GM23338 (cell line): ENCODE data around the gene CACNA1C. TPM values are rescaled to one million over a fixed set of nuclear protein-coding genes. Genes with fewer than 3 reads are reported as not detected.

Experiments used
- ATAC-seq: fragments of 200-7000 bp; cut with Tn5 transposase; 3 replicates; pipeline ENCODE4 v1.9.1; 2020
- DNase-seq: peaks from one replicate; pipeline ENCODE4 v3.0.0-alpha.2; 2015; ENCODE audit warnings: low spot score
- H2AFZ ChIP-seq: fragments of 200-600 bp; sonication (generic); 2 replicates; pipeline ENCODE4 v1.8.0; 2016; ENCODE audit warnings: antibody characterized with exemption, mild to moderate bottlenecking, moderate library complexity
- H3F3A ChIP-seq: fragments of 200-600 bp; sonication (generic); replicated peaks from 2 replicates; pipeline ENCODE4 v1.8.0; 2017; ENCODE audit warnings: antibody characterized with exemption, mixed run types, low read depth
- H3K27ac ChIP-seq: fragments of 200-600 bp; sonication (generic); 2 replicates; pipeline ENCODE4 v1.6.1; 2016; ENCODE audit warnings: low read depth
- H3K27me3 ChIP-seq: fragments of 200-600 bp; sonication (generic); 2 replicates; pipeline ENCODE4 v1.8.0; 2016; ENCODE audit warnings: mild to moderate bottlenecking, mixed run types, moderate library complexity; ENCODE audit not compliant: insufficient read depth
- H3K36me3 ChIP-seq: fragments of 200-600 bp; sonication (generic); 2 replicates; pipeline ENCODE4 v1.8.0; 2016; ENCODE audit warnings: mild to moderate bottlenecking; ENCODE audit not compliant: insufficient read depth
- H3K4me1 ChIP-seq: fragments of 200-600 bp; sonication (generic); 2 replicates; pipeline ENCODE4 v1.8.0; 2016; ENCODE audit warnings: mild to moderate bottlenecking, moderate library complexity; ENCODE audit not compliant: insufficient read depth
- H3K4me2 ChIP-seq: fragments of 200-600 bp; sonication (generic); 2 replicates; pipeline ENCODE4 v1.7.1; 2017; ENCODE audit warnings: mixed run types
- H3K4me3 ChIP-seq: fragments of 200-600 bp; sonication (generic); 2 replicates; pipeline ENCODE4 v1.6.1; 2016; ENCODE audit warnings: mixed run types
- H3K79me2 ChIP-seq: fragments of 200-600 bp; sonication (generic); replicated peaks from 2 replicates; pipeline ENCODE4 v1.8.0; 2017; ENCODE audit warnings: mild to moderate bottlenecking; ENCODE audit not compliant: insufficient read depth
- H3K9me2 ChIP-seq: fragments of 200-600 bp; sonication (generic); 2 replicates; pipeline ENCODE4 v1.8.0; 2017; ENCODE audit not compliant: insufficient read depth
- H4K20me1 ChIP-seq: fragments of 200-600 bp; sonication (generic); replicated peaks from 2 replicates; pipeline ENCODE4 v1.8.0; 2017; ENCODE audit warnings: mild to moderate bottlenecking; ENCODE audit not compliant: insufficient read depth
- H3K27ac Mint-ChIP-seq: 2 replicates; pipeline ENCODE4 v1.8.0; 2020; ENCODE audit warnings: inconsistent platforms, mild to moderate bottlenecking, moderate library complexity, mixed read lengths
- H3K27me3 Mint-ChIP-seq: 3 replicates; pipeline ENCODE4 v1.8.0; 2022; ENCODE audit warnings: low read depth, mild to moderate bottlenecking, moderate library complexity, mixed read lengths, inconsistent platforms; ENCODE audit not compliant: insufficient read depth, poor library complexity
- H3K36me3 Mint-ChIP-seq: 3 replicates; pipeline ENCODE4 v1.8.0; 2021; ENCODE audit warnings: low read depth, mild to moderate bottlenecking, inconsistent platforms, moderate library complexity, mixed read lengths
- H3K4me1 Mint-ChIP-seq: 3 replicates; pipeline ENCODE4 v1.8.0; 2020; ENCODE audit warnings: mild to moderate bottlenecking, inconsistent platforms, mixed read lengths
- H3K4me3 Mint-ChIP-seq: 3 replicates; pipeline ENCODE4 v1.8.0; 2021; ENCODE audit warnings: moderate library complexity, mild to moderate bottlenecking, inconsistent platforms, mixed read lengths
- H3K9me3 Mint-ChIP-seq: 3 replicates; pipeline ENCODE4 v1.8.0; 2020; ENCODE audit warnings: moderate library complexity, mild to moderate bottlenecking, inconsistent platforms, mixed read lengths
- CREB1 ChIP-seq: fragments of 250-450 bp; sonication (Bioruptor Pico); IDR thresholded peaks from 2 replicates; pipeline ENCODE4 v1.5.0; 2020; ENCODE audit warnings: low read depth, mild to moderate bottlenecking, moderate library complexity
- EZH2 ChIP-seq: fragments of 200-600 bp; sonication (generic); IDR thresholded peaks from one replicate; pipeline ENCODE4 v1.8.0; 2017; ENCODE audit warnings: antibody characterized with exemption, mild to moderate bottlenecking, low read depth; ENCODE audit not compliant: unreplicated experiment
- EZH2phosphoT487 ChIP-seq: fragments of 200-600 bp; sonication (generic); IDR thresholded peaks from one replicate; pipeline ENCODE4 v1.8.1; 2018; ENCODE audit warnings: antibody characterized with exemption; ENCODE audit not compliant: unreplicated experiment
- JUNB ChIP-seq: IDR thresholded peaks from one replicate; pipeline ENCODE4 v1.6.1; 2016; ENCODE audit warnings: antibody characterized with exemption; ENCODE audit not compliant: unreplicated experiment
- NANOG ChIP-seq: IDR thresholded peaks from 2 replicates; pipeline ENCODE4 v1.6.1; 2016; ENCODE audit warnings: antibody characterized with exemption, borderline replicate concordance
- POLR2AphosphoS5 ChIP-seq: IDR thresholded peaks from 2 replicates; pipeline ENCODE4 v1.6.1; 2016; ENCODE audit warnings: antibody characterized with exemption, low read depth
- STAT1 ChIP-seq: IDR thresholded peaks from one replicate; pipeline ENCODE4 v1.6.1; 2016; ENCODE audit warnings: antibody characterized with exemption; ENCODE audit not compliant: unreplicated experiment
- ZNF114 ChIP-seq: fragments of 250-450 bp; sonication (Bioruptor Pico); IDR thresholded peaks from 2 replicates; pipeline ENCODE4 v1.5.0; 2020; ENCODE audit warnings: mild to moderate bottlenecking, moderate library complexity
- ZNF331 ChIP-seq: fragments of 250-450 bp; sonication (Bioruptor Pico); IDR thresholded peaks from 2 replicates; pipeline ENCODE4 v1.5.0; 2020; ENCODE audit warnings: low read depth, mild to moderate bottlenecking, moderate library complexity
- polyA plus RNA-seq: library from polyadenylated mRNA; unstranded; fragments of >200 nt; fragmentation: Nextera tagmentation; extraction: Ambion mirVana; gene quantifications from 2 replicates; pipeline ENCODE4 v1.2.1, GENCODE V29; 2016
- total RNA-seq: library from RNA; depleted of rRNA; stranded (reverse); fragments of >200 nt; shearing (Covaris generic); gene quantifications from 2 replicates; pipeline ENCODE4 v1.2.3, GENCODE V29; 2014
- TF ChIP-seq, protein P1 (sequence below): fragments of 250-450 bp; sonication (Bioruptor Pico); IDR thresholded peaks from 2 replicates; pipeline ENCODE4 v1.5.0; 2020; ENCODE audit warnings: mild to moderate bottlenecking, moderate library complexity
- TF ChIP-seq, protein P2 (sequence below), 2 experiments: fragments of 200-600 bp in 1 of 2; sonication (generic) in 1 of 2; conservative IDR thresholded peaks; 2 replicates each; pipeline versions ENCODE4 v1.5.1 to v1.6.1; 2016 to 2017; ENCODE audit warnings: antibody characterized with exemption in 2 of 2, low read depth in 2 of 2, mild to moderate bottlenecking in 2 of 2, moderate library complexity in 1 of 2
- TF ChIP-seq, protein P3 (sequence below): IDR thresholded peaks from one replicate; pipeline ENCODE4 v1.6.1; 2018; ENCODE audit warnings: antibody characterized with exemption; ENCODE audit not compliant: unreplicated experiment
- TF ChIP-seq, protein P4 (sequence below): IDR thresholded peaks from 2 replicates; pipeline ENCODE4 v1.6.1; 2016; ENCODE audit warnings: antibody characterized with exemption

CACNA1C gene
- total and polyA plus RNA-seq, 2 experiments from 2014 or later, result 0.78 to 2.1 TPM

DNA sequence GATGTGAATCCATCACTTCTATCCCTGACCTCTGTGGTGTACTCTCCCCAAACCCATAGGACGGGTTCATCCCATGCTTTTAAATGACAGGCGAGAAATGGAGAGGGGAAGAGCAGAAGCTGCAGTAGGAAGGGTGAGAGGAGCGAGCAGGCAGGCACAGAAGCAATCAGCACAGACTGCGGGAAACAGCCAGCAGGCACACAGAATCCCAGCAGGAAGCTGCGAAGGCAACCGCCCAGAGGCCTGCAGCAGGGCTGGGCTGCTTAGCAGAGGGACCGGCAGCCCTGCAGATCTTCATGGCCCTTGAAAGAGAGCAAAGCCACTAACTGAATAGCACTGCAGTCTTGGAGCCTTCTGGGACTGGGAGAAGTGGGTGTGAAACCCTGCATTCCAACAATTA is 455.0 kb downstream of the CACNA1C start:
- peak; percentile 4 for DNase-seq
- H2AFZ ChIP-seq, result no peak overlapping the region
- no peaks in the 10 kb centered on the region for H3K27me3 ChIP-seq
- H3K4me3 Mint-ChIP-seq, result no peak overlapping the region
- H3K4me1 ChIP-seq, result no peaks in the 10 kb centered on the region
- H4K20me1 ChIP-seq, result no peaks in the 10 kb centered on the region
- no peak overlapping the region for H3K27ac ChIP-seq
- no peaks in the 10 kb centered on the region for H3K36me3 ChIP-seq
- H3K36me3 Mint-ChIP-seq, result no peaks in the 10 kb centered on the region
- no peaks in the 10 kb centered on the region for H3F3A ChIP-seq
- TF ChIP-seq ZNF331 (CRISPR knock-in tag), result no peak
- TF ChIP-seq, protein P1, sequence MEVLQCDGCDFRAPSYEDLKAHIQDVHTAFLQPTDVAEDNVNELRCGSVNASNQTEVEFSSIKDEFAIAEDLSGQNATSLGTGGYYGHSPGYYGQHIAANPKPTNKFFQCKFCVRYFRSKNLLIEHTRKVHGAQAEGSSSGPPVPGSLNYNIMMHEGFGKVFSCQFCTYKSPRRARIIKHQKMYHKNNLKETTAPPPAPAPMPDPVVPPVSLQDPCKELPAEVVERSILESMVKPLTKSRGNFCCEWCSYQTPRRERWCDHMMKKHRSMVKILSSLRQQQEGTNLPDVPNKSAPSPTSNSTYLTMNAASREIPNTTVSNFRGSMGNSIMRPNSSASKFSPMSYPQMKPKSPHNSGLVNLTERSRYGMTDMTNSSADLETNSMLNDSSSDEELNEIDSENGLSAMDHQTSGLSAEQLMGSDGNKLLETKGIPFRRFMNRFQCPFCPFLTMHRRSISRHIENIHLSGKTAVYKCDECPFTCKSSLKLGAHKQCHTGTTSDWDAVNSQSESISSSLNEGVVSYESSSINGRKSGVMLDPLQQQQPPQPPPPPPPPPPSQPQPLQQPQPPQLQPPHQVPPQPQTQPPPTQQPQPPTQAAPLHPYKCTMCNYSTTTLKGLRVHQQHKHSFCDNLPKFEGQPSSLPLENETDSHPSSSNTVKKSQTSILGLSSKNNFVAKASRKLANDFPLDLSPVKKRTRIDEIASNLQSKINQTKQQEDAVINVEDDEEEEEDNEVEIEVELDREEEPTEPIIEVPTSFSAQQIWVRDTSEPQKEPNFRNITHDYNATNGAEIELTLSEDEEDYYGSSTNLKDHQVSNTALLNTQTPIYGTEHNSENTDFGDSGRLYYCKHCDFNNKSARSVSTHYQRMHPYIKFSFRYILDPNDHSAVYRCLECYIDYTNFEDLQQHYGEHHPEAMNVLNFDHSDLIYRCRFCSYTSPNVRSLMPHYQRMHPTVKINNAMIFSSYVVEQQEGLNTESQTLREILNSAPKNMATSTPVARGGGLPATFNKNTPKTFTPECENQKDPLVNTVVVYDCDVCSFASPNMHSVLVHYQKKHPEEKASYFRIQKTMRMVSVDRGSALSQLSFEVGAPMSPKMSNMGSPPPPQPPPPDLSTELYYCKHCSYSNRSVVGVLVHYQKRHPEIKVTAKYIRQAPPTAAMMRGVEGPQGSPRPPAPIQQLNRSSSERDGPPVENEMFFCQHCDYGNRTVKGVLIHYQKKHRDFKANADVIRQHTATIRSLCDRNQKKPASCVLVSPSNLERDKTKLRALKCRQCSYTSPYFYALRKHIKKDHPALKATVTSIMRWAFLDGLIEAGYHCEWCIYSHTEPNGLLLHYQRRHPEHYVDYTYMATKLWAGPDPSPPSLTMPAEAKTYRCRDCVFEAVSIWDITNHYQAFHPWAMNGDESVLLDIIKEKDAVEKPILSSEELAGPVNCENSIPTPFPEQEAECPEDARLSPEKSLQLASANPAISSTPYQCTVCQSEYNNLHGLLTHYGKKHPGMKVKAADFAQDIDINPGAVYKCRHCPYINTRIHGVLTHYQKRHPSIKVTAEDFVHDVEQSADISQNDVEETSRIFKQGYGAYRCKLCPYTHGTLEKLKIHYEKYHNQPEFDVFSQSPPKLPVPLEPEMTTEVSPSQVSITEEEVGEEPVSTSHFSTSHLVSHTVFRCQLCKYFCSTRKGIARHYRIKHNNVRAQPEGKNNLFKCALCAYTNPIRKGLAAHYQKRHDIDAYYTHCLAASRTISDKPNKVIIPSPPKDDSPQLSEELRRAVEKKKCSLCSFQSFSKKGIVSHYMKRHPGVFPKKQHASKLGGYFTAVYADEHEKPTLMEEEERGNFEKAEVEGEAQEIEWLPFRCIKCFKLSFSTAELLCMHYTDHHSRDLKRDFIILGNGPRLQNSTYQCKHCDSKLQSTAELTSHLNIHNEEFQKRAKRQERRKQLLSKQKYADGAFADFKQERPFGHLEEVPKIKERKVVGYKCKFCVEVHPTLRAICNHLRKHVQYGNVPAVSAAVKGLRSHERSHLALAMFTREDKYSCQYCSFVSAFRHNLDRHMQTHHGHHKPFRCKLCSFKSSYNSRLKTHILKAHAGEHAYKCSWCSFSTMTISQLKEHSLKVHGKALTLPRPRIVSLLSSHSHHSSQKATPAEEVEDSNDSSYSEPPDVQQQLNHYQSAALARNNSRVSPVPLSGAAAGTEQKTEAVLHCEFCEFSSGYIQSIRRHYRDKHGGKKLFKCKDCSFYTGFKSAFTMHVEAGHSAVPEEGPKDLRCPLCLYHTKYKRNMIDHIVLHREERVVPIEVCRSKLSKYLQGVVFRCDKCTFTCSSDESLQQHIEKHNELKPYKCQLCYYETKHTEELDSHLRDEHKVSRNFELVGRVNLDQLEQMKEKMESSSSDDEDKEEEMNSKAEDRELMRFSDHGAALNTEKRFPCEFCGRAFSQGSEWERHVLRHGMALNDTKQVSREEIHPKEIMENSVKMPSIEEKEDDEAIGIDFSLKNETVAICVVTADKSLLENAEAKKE (CRISPR knock-in tag), result no peak
- no peak for TF ChIP-seq EZH2
- TF ChIP-seq, protein P2, sequence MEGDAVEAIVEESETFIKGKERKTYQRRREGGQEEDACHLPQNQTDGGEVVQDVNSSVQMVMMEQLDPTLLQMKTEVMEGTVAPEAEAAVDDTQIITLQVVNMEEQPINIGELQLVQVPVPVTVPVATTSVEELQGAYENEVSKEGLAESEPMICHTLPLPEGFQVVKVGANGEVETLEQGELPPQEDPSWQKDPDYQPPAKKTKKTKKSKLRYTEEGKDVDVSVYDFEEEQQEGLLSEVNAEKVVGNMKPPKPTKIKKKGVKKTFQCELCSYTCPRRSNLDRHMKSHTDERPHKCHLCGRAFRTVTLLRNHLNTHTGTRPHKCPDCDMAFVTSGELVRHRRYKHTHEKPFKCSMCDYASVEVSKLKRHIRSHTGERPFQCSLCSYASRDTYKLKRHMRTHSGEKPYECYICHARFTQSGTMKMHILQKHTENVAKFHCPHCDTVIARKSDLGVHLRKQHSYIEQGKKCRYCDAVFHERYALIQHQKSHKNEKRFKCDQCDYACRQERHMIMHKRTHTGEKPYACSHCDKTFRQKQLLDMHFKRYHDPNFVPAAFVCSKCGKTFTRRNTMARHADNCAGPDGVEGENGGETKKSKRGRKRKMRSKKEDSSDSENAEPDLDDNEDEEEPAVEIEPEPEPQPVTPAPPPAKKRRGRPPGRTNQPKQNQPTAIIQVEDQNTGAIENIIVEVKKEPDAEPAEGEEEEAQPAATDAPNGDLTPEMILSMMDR (conservative IDR thresholded peaks at IDR 0.05; ENCODE audit: low read depth in 2 of 2), result no peak
- TF ChIP-seq STAT1, result no peak
- TF ChIP-seq, protein P3, sequence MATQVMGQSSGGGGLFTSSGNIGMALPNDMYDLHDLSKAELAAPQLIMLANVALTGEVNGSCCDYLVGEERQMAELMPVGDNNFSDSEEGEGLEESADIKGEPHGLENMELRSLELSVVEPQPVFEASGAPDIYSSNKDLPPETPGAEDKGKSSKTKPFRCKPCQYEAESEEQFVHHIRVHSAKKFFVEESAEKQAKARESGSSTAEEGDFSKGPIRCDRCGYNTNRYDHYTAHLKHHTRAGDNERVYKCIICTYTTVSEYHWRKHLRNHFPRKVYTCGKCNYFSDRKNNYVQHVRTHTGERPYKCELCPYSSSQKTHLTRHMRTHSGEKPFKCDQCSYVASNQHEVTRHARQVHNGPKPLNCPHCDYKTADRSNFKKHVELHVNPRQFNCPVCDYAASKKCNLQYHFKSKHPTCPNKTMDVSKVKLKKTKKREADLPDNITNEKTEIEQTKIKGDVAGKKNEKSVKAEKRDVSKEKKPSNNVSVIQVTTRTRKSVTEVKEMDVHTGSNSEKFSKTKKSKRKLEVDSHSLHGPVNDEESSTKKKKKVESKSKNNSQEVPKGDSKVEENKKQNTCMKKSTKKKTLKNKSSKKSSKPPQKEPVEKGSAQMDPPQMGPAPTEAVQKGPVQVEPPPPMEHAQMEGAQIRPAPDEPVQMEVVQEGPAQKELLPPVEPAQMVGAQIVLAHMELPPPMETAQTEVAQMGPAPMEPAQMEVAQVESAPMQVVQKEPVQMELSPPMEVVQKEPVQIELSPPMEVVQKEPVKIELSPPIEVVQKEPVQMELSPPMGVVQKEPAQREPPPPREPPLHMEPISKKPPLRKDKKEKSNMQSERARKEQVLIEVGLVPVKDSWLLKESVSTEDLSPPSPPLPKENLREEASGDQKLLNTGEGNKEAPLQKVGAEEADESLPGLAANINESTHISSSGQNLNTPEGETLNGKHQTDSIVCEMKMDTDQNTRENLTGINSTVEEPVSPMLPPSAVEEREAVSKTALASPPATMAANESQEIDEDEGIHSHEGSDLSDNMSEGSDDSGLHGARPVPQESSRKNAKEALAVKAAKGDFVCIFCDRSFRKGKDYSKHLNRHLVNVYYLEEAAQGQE, result no peak
- no peak for TF ChIP-seq ZNF114 (CRISPR knock-in tag)
- TF ChIP-seq CREB1, result no peak
- no peak for TF ChIP-seq EZH2phosphoT487
- TF ChIP-seq, protein P4, sequence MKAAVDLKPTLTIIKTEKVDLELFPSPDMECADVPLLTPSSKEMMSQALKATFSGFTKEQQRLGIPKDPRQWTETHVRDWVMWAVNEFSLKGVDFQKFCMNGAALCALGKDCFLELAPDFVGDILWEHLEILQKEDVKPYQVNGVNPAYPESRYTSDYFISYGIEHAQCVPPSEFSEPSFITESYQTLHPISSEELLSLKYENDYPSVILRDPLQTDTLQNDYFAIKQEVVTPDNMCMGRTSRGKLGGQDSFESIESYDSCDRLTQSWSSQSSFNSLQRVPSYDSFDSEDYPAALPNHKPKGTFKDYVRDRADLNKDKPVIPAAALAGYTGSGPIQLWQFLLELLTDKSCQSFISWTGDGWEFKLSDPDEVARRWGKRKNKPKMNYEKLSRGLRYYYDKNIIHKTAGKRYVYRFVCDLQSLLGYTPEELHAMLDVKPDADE, result no peak
- TF ChIP-seq JUNB, result no peak
- TF ChIP-seq NANOG, result no peak
- no peak for TF ChIP-seq POLR2AphosphoS5
- peak; percentile 88 for ATAC-seq
- H3K4me3 ChIP-seq, result no peak overlapping the region
- H3K79me2 ChIP-seq, result no peaks in the 10 kb centered on the region
- no peaks in the 10 kb centered on the region for H3K9me3 Mint-ChIP-seq
- H3K4me1 Mint-ChIP-seq, result 0 out of 3 replicates have a peak, but pooled peaks cover 3% of the 10 kb centered on the region
- no peaks in the 10 kb centered on the region for H3K9me2 ChIP-seq
- H3K4me2 ChIP-seq, result no peak overlapping the region
- no peak overlapping the region for H3K27ac Mint-ChIP-seq
- H3K27me3 Mint-ChIP-seq, result peaks cover 7% of the 10 kb centered on the region
